T-helper 2 cell (primary cell): ENCODE measurements around the gene KRTAP5-9.
A peak's percentile ranks its signal among the peaks of the same experiment; 100 is the strongest.
"Not testable (repeated sequence)": the region's sequence is repeated elsewhere in the genome, so short reads cannot be mapped to it uniquely, and the experiment has no call there.

Experiments used
- DNase-seq, 5 experiments: peaks; one replicate each; pipeline versions ENCODE4 v3.0.0 to v3.0.0-alpha.2; 2012 to 2022
- total RNA-seq, 2 donors: gene quantifications; one replicate each; lab custom pipeline; 2026; lab: John Stamatoyannopoulos, UW

Gene KRTAP5-9
- 0 to 0.20 reads per million in 2 donors for total RNA-seq

DNA sequence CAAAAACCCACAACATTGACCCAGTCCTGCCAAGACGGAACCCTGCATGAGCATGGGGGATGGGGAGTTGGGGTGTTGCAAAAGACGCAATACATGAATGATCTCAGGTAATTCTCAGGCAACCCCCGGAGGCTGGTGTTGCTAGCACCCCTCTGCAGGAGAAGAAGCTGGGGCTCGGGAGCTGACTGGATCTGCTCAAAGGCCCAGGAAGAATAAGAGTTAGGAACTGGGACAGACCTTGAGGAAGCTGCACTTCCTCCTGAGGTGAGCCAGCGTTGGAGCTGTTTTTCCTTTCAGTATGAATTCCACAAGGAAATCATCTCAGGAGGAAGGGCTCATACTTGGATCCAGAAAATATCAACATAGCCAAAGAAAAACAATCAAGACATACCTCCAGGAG, at the start of gene KRTAP5-9:
KRTAP5-9 (plus strand) TSS at position 301 of the 400 bp plus-strand sequence. CDS start 238 bp downstream, outside the sequence.
- DNase-seq, result no peak

- DNase-seq, result peak in 1 of 5 experiments; percentile 47
Observed at GRCh38 chr11:71499125-71499524, 49.1 kb upstream of the KRTAP5-9 start.

DNA sequence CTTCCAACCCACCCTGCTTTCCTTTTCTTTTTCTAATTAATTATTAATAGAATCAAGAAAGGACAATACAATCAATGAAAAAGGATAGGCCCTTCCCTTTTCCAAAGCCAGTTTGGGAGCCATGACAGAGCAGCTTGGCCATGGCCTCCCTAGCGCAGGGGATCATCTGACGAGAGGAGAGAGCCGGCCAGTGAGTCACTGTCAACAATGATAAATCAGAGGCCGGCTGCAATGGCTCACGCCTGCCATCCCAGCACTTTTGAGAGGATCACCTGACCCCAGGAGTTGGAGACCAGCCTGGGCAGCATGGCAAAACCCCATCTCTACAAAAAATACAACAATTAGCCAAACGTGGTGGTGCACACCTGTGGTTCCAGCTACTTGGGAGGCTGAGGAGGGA, 48.7 kb upstream of the KRTAP5-9 start:
- no peak for DNase-seq

- DNase-seq, result no peak
Observed at GRCh38 chr11:71500601-71501021, 47.6 kb upstream of the KRTAP5-9 start.

DNA sequence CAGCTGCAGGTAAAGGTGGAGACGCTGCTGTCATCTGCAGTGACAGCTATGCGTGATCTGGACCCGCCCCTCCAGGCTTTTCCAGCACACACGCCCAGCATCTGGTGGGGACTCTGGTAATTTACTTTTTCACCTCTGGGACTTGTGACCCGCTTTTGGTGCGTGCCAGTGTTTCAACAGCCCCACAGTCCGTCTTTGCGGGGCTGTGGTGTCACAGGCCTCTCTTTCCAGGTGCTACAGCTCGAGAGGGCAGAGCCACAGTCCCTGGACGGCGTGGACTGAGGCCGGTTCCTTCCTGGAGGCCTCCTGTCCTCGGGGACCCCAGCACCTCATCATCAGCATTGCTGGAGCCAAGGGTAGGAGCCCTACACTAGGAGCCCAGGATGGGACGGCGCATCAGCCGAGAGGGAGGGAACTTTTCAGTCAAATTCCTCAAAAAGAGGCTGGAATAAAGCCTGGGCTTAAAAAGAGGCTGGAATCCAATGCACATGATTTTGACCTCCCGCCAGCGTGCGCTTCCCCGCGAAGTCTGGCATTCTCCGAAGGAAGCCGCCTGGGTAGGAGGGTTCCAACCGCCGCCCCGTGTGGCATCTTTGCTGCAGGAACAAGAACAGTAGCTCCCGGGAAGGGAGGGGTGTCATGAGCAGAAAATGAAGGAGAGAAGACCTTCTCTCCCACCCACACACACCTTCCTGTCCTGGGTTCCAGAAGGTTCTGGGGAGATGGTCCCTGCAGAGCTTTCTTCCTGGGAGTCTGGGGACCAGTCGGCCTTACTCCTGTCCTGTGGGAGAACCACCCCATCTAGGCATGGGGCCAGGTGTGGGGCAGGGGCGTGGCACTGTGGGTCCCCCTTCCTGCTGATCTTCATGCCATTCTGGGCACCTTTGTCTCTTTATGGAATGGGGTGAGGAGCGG, 46.9 kb upstream of the KRTAP5-9 start:
- no peak for DNase-seq

- DNase-seq, result no peak
Observed at GRCh38 chr11:71502026-71502425, 46.2 kb upstream of the KRTAP5-9 start.

DNA sequence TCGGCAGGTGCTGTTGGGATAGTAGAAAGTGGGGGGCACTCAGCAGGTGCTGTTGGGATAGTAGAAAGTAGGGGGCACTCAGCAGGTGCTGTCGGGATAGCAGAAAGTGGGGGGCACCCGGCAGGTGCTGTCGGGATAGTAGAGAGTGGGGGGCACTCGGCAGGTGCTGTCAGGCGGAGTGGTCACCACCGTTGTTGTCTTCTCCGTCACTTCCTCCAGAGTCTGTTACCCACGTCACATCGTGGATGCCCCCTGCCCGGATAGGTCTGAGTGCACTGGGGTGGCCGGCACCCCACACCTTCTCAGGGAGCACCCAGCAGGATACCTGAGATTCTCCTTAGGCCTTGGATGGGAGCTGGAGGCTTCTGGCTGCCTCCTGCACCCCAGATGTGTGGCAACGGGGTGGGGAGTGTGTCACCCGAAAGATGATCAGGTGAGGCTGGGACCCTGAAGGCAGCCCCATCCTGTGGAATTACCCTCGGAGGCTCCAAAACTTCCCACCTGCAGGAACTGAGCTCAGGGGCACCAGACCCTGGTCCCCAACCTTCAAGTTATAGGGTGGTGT, 45.3 kb upstream of the KRTAP5-9 start:
- DNase-seq, result no peak

DNA sequence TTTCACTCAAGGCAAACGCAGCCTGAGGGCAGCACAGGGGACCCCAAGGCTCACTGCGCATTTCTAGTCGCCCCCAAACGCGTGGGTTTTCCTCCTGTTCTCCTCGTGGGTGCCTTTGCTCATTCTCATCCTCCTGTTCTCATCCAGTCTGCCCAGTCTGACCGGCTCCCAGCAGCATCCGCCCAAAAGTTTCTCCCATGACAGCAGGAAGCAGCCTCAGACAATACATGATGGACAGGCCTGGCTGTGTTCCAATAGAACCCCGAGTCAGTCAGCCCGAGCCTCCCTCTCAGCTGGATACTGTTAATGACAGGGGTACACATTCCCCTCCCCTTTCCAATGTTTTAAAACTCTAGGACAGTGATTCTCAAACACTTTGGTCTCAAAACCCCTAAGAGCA, 43.7 kb upstream of the KRTAP5-9 start:
- no peak for DNase-seq

- DNase-seq, result no peak
Observed at GRCh38 chr11:71505001-71505400, 43.2 kb upstream of the KRTAP5-9 start.

DNA sequence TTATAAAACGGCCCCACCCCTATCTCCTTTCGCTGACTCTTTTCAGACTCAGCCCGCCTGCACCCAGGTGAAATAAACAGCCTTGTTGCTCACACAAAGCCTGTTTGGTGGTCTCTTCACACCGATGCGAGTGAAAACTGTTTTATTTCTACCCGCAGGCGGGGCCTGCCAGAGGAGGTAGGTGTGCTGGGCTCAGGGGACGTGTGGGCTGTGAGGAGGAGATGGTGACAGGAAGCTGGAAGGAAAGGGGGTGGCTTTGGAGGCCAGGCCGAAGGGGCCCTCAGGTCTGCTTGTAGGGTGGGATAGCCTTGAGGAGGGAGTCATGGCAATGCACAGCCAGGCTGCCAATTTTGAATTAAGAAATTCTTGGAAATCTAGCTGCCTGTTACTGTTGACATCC, 42.4 kb upstream of the KRTAP5-9 start:
- DNase-seq, result no peak

DNA sequence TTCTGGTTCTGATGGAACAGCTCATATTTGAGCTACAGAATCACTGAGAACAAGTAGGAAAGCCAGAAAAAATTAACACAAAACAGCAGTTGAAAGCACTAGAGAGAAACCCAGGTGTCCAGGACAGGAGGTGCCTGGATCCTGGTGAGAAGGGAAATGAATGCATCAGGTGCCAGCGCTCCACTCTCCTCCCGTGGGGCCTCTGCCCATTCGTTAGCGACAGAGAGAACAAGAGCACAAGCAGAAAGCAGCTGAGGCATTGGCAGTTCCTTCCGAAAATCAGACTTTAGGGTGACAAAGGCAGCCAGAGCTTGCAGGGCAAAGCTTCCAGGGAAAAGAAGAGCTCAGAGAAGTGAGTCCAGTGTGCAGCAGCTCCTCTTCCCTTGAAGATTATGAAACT, 41.1 kb upstream of the KRTAP5-9 start:
- no peak for DNase-seq

GRCh38 chr11:71518506-71519471, 29.4 kb upstream of the KRTAP5-9 start:
- DNase-seq, result no peak

DNA sequence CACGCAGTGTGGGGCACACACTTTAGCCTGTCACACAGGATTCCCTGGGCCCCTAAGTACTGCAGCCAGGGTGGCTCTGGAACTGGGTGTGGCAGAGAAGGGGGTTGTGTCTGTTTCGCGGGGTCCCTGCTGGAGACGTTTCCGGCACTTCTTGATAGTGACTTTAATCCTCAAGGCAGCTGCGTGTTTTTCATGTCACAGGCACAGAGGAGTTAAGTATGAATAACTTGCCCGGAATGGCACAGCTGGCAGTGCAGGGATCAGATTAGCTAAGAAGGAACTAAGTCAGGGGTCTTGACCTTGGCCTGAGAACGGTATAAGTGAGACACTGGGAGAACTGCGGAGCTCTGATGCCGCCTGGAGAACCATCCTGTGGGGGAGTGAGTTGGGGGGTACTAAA, 28.7 kb upstream of the KRTAP5-9 start:
- DNase-seq, result no peak

DNA sequence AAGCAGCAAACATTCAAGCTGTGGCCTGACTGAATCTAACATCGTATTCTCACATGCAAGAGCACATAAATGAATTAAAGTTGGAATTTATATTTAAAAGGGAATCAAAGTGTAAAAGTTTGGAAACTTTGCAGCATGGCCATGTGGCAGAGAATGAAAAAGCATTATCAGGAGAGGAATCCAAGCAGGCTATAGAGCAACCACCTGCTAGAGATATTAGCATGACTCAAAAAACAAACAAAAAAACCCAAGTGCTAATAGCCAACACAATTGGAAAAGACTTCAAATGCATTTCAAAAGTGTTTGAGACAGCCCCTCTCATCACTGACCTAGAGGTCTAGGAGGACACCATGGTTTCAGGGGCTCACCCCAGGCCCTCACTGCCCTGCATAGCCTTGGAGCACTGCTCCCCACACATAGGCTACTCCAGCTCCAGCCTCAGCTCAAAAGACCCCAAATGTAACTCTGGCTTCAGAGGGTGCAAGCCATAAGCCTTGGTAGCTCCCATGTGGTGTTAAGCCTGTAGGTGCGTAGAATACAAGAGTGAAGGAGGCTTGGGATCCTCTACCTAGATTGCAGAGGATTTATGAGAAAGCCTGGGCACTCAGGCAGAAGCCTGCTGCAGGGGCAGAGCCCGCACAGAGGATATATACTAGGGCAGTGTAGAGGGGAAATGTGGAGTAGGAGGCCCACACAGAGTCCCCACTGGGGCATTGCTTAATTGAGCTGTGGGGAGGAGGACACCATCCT, 22.9 kb upstream of the KRTAP5-9 start:
- DNase-seq, result no peak

GRCh38 chr11:71525938-71526495, 22.2 kb upstream of the KRTAP5-9 start:
- no peak for DNase-seq

- not testable (repeated sequence) for DNase-seq
Observed at GRCh38 chr11:71526796-71527575, 21.2 kb upstream of the KRTAP5-9 start, which contains the start of gene KRTAP5-7. TSS of gene KRTAP5-7 (plus strand) at chr11:71527267. CDS start at chr11:71527301, 34 bp downstream.

DNA sequence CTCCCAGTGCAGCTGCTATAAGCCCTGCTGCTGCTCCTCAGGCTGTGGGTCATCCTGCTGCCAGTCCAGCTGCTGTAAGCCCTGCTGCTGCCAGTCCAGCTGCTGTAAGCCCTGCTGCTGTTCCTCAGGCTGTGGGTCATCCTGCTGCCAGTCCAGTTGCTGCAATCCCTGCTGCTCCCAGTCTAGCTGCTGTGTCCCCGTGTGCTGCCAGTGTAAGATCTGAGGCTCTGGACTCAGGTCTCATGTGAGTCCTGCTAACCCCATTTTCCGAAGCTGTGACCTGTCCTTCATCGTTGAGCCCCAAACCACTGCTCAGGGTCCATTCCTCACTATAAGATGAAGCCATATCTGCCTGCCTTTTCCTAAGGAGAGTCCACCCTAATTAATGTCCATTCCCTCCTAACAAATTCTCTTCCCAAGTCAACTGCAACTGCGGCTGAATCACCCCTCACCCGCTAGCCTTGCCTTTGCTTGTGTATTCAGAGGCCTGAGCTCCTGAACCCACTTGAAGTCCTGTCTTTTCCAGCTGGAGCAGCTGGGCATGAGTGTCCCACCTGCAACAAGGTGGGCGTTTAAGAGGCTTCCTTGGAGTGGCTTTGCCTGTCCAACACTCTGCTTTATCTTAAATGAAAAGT, 20.5 kb upstream of the KRTAP5-9 start:
- DNase-seq, result no peak

DNA sequence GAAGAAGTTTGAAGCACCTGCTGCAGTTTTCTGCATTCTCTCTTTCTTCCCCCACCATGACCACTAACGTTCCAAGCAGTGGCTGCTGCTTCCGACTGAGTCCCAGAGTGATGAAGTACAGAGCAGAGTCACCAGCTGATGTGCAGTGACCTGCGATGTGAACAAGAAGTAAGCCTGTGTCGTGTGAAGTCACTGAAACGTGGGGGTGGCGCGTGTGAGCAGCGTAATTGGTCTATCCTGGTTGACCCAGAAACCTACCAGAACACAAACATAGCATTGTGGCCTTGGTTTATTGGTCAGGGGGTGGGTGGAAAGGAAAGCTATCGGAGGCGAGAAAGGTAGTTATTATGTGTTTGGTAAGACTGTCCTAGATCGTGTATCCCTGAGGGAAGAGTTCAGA, 17.6 kb upstream of the KRTAP5-9 start:
- DNase-seq, result no peak

GRCh38 chr11:71532036-71532610, 16.1 kb upstream of the KRTAP5-9 start:
- no peak for DNase-seq
